ENCODE results near the gene ALOX5.
"Not testable (repeated sequence)": the region's sequence is repeated elsewhere in the genome, so short reads cannot be mapped to it uniquely, and the experiment has no call there.

ALOX5 gene

GRCh38 chr10:45375101-45375500, 1.1 kb downstream of the ALOX5 start:
- DNase-seq = no peak

GRCh38 chr10:45375716-45376231, 1.8 kb downstream of the ALOX5 start:
- no peak for DNase-seq

- DNase-seq = no peak
These were observed 2.4 kb downstream of the ALOX5 start for GRCh38 chr10:45376371-45376801.

- DNase-seq = no peak
These were observed 3.3 kb downstream of the ALOX5 start for GRCh38 chr10:45377321-45377720.

- no peak for DNase-seq
These were observed 3.8 kb downstream of the ALOX5 start for GRCh38 chr10:45377858-45378257.

GRCh38 chr10:45378914-45379726, 5.1 kb downstream of the ALOX5 start:
- DNase-seq = no peak

- no peak for DNase-seq
These were observed 6.0 kb downstream of the ALOX5 start for GRCh38 chr10:45379891-45380540.

- no peak for DNase-seq
These were observed 7.0 kb downstream of the ALOX5 start for GRCh38 chr10:45380903-45381620.

- no peak for DNase-seq
These were observed 8.6 kb downstream of the ALOX5 start for GRCh38 chr10:45382591-45382990.

GRCh38 chr10:45383682-45384330, 9.8 kb downstream of the ALOX5 start:
- no peak for DNase-seq

GRCh38 chr10:45386657-45387056, 12.6 kb downstream of the ALOX5 start:
- no peak for DNase-seq

- DNase-seq = no peak
These were observed 13.3 kb downstream of the ALOX5 start for GRCh38 chr10:45387096-45387893.

GRCh38 chr10:45389671-45390070, 15.7 kb downstream of the ALOX5 start:
- DNase-seq = not testable (repeated sequence)

GRCh38 chr10:45391636-45392035, 17.6 kb downstream of the ALOX5 start:
- DNase-seq = not testable (repeated sequence)

- DNase-seq = no peak
These were observed 21.5 kb downstream of the ALOX5 start for GRCh38 chr10:45395554-45395953.

GRCh38 chr10:45398595-45398994, 24.6 kb downstream of the ALOX5 start:
- DNase-seq = no peak

- DNase-seq = no peak
These were observed 25.1 kb downstream of the ALOX5 start for GRCh38 chr10:45399113-45399512.

GRCh38 chr10:45403151-45403550, 29.1 kb downstream of the ALOX5 start:
- DNase-seq = no peak

- no peak for DNase-seq
These were observed 30.2 kb downstream of the ALOX5 start for GRCh38 chr10:45404087-45404769.

- DNase-seq = no peak
These were observed 30.7 kb downstream of the ALOX5 start for GRCh38 chr10:45404770-45405120.

- no peak for DNase-seq
These were observed 33.5 kb downstream of the ALOX5 start for GRCh38 chr10:45407542-45407941.

Measured in fibroblast of upper back skin (primary cell).